Progenitor cell of endocrine pancreas (in vitro differentiated cells): ENCODE data around the gene KRTAP19-3. TPM values are rescaled to one million over a fixed set of nuclear protein-coding genes. Genes with fewer than 3 reads are reported as not detected.
A peak's percentile ranks its signal among the peaks of the same experiment; 100 is the strongest.

Source experiments
- DNase-seq: peaks from one replicate; pipeline ENCODE4 v3.0.0; 2021; ENCODE audit warnings: low spot score; ENCODE audit not compliant: unreplicated experiment
- H3K27ac Mint-ChIP-seq: 2 replicates; pipeline ENCODE4 v1.8.0; 2021; ENCODE audit warnings: mild to moderate bottlenecking, moderate library complexity, mixed read lengths
- H3K27me3 Mint-ChIP-seq: 2 replicates; pipeline ENCODE4 v1.8.0; 2021; ENCODE audit warnings: mixed read lengths
- H3K36me3 Mint-ChIP-seq: 2 replicates; pipeline ENCODE4 v1.8.0; 2022; ENCODE audit warnings: mixed read lengths; ENCODE audit not compliant: insufficient read depth
- H3K4me1 Mint-ChIP-seq: 2 replicates; pipeline ENCODE4 v1.8.0; 2021; ENCODE audit warnings: low read depth, mixed read lengths
- H3K4me3 Mint-ChIP-seq: 2 replicates; pipeline ENCODE4 v1.8.0; 2021; ENCODE audit warnings: low read depth, mild to moderate bottlenecking, moderate library complexity, mixed read lengths
- H3K9me3 Mint-ChIP-seq: 2 replicates; pipeline ENCODE4 v1.8.0; 2021; ENCODE audit warnings: low read depth, mixed read lengths
- total RNA-seq: library from RNA; stranded (reverse); gene quantifications from 2 replicates; pipeline ENCODE4 v1.2.1, GENCODE V29; 2021
- TF ChIP-seq, protein P1 (sequence below): fragments of 200-600 bp; sonication (generic); IDR thresholded peaks from one replicate; pipeline ENCODE4 v1.5.0; 2021; ENCODE audit warnings: antibody characterized with exemption, mild to moderate bottlenecking; ENCODE audit not compliant: unreplicated experiment

KRTAP19-3 gene
- total RNA-seq, 1 donor from 2014 or later: not detected

GRCh38 chr21:30479259-30479658 lies 12.6 kb downstream of the KRTAP19-3 start:
- Mint-ChIP-seq H3K4me3 (no peak overlapping the region), H3K27ac (no peak overlapping the region), H3K9me3 (no peaks in the 10 kb centered on the region), H3K4me1 (peaks cover 2% of the 10 kb centered on the region), H3K36me3 (no peaks in the 10 kb centered on the region), H3K27me3 (no peaks in the 10 kb centered on the region)
- TF ChIP-seq, protein P1, sequence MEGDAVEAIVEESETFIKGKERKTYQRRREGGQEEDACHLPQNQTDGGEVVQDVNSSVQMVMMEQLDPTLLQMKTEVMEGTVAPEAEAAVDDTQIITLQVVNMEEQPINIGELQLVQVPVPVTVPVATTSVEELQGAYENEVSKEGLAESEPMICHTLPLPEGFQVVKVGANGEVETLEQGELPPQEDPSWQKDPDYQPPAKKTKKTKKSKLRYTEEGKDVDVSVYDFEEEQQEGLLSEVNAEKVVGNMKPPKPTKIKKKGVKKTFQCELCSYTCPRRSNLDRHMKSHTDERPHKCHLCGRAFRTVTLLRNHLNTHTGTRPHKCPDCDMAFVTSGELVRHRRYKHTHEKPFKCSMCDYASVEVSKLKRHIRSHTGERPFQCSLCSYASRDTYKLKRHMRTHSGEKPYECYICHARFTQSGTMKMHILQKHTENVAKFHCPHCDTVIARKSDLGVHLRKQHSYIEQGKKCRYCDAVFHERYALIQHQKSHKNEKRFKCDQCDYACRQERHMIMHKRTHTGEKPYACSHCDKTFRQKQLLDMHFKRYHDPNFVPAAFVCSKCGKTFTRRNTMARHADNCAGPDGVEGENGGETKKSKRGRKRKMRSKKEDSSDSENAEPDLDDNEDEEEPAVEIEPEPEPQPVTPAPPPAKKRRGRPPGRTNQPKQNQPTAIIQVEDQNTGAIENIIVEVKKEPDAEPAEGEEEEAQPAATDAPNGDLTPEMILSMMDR: no peak
- no peak for DNase-seq

DNA sequence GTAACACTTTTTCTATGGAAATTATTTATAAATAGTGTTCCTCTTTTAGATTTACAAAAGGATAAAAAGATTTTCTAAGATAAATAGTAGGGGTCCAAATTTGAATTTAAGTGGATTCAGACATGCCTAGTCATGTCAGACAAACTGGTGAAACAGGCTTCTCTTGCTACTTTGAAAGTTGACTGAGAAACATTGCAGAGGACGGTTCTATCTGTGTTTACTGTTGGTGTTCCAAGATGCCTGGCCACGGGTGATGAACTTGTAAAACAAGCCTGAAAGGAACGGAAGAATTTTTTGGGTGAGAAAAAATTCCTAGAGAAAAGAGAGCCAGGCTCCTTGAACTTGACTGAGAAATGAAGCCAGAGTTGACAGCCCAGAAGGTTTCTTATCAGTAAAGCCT lies 13.8 kb downstream of the KRTAP19-3 start:
- TF ChIP-seq, protein P1: no peak
- DNase-seq: no peak
- no peaks in the 10 kb centered on the region for H3K27me3 Mint-ChIP-seq
- no peaks in the 10 kb centered on the region for H3K9me3 Mint-ChIP-seq
- no peak overlapping the region for H3K27ac Mint-ChIP-seq
- H3K4me1 Mint-ChIP-seq: peaks cover 2% of the 10 kb centered on the region
- H3K36me3 Mint-ChIP-seq: no peaks in the 10 kb centered on the region
- H3K4me3 Mint-ChIP-seq: no peak overlapping the region

DNA sequence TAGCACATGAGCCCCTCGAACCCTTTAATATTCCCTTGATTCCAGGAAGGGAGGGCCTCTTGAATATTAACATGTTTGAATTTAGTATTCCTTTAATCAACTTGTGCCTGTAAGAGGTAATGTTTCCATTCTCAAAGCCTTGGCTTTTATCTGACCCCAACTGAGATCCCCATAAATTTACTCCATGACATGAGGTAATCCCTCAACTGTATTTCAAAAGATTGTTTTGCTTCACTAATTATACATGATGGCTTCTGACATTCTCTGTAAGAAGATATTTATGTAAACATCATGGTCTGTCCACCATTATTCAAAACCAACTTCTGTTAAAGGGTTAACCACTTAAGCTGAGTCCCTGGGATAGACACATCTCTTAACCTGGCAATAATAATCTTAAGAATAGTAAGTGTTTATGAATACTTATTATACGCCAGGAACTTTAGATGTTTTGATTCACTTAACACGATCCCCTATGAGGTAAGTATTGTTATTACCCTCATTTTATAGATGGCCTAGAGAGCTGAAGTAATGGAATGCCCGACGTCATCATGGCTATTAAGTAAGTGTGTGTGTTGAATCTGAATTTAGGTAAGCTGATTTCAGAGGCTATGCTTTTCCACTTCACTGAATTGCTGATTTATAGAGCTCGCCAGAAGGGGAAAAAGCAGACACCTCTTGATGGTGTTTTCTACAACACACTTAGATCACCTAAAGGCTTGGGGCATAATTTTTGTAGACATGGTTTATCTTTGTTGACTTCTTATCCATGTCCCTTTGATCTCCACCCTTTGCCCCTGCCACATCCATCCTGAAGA lies 22.7 kb downstream of the KRTAP19-3 start:
- no peaks in the 10 kb centered on the region for H3K36me3 Mint-ChIP-seq
- no peaks in the 10 kb centered on the region for H3K4me1 Mint-ChIP-seq
- H3K9me3 Mint-ChIP-seq: no peaks in the 10 kb centered on the region
- TF ChIP-seq, protein P1: no peak
- H3K27me3 Mint-ChIP-seq: no peaks in the 10 kb centered on the region
- no peak overlapping the region for H3K4me3 Mint-ChIP-seq
- no peak for DNase-seq
- H3K27ac Mint-ChIP-seq: no peak overlapping the region

DNA sequence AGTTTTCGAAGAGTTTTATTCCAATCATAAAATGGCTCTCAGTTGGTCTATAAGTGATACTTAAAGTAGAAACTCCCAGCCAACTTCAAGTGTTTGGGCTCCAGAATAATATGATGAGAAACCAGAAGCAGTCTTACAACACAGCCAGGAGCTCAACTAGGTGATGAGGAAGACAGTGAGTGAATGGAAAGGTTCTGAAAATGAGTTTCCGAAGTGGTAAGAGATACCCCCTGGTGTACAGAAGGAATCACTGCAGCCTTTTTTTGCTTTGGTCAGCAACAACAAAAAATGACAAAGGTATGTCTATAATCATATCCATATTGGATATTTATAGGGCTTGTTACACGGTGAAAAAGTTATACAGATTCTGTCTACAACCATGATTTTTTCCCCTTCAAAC lies 28.1 kb downstream of the KRTAP19-3 start:
- no peaks in the 10 kb centered on the region for H3K27me3 Mint-ChIP-seq
- H3K4me1 Mint-ChIP-seq: no peaks in the 10 kb centered on the region
- H3K36me3 Mint-ChIP-seq: no peaks in the 10 kb centered on the region
- no peak overlapping the region for H3K4me3 Mint-ChIP-seq
- no peak for DNase-seq
- TF ChIP-seq, protein P1: peak; percentile 64
- no peaks in the 10 kb centered on the region for H3K9me3 Mint-ChIP-seq
- H3K27ac Mint-ChIP-seq: no peak overlapping the region

- H3K4me3 Mint-ChIP-seq: no peak overlapping the region
- H3K9me3 Mint-ChIP-seq: no peaks in the 10 kb centered on the region
- peaks cover 3% of the 10 kb centered on the region for H3K4me1 Mint-ChIP-seq
- H3K27ac Mint-ChIP-seq: no peak overlapping the region
- DNase-seq: no peak
- TF ChIP-seq, protein P1: no peak
- no peaks in the 10 kb centered on the region for H3K36me3 Mint-ChIP-seq
- H3K27me3 Mint-ChIP-seq: no peaks in the 10 kb centered on the region
These were observed 43.3 kb downstream of the KRTAP19-3 start for GRCh38 chr21:30448514-30448913.
